Measurements from ENCODE around the gene ZBED1.

Gene ZBED1

DNA sequence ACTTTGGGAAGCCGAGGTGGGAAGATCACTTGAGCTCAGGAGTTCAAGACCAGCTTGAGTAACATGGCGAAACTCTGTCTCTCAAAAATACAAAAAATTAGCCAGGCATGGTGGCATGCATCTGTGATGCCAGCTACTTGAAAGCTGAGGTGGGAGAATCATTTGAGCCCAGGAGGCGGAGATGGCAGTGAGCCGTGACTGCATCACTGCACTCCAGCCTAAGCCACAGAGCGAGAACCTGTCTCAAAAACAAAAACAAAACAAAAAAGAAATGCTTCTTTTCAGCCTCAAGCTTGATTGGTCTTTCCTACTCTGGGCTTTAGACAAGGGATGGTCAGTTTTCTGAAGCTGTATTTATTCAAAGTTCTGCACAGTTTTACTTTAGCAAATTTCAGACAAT is 15.8 kb upstream of the ZBED1 start:
- no peak overlapping the region for H3K4me3 ChIP-seq (ENCODE audit: low read depth, low read length)
- no peak for DNase-seq
- no peak overlapping the region for H3K27ac ChIP-seq
- H3K9me3 ChIP-seq (ENCODE audit: severe bottlenecking), result no peaks in the 10 kb centered on the region
- TF ChIP-seq, protein P1, sequence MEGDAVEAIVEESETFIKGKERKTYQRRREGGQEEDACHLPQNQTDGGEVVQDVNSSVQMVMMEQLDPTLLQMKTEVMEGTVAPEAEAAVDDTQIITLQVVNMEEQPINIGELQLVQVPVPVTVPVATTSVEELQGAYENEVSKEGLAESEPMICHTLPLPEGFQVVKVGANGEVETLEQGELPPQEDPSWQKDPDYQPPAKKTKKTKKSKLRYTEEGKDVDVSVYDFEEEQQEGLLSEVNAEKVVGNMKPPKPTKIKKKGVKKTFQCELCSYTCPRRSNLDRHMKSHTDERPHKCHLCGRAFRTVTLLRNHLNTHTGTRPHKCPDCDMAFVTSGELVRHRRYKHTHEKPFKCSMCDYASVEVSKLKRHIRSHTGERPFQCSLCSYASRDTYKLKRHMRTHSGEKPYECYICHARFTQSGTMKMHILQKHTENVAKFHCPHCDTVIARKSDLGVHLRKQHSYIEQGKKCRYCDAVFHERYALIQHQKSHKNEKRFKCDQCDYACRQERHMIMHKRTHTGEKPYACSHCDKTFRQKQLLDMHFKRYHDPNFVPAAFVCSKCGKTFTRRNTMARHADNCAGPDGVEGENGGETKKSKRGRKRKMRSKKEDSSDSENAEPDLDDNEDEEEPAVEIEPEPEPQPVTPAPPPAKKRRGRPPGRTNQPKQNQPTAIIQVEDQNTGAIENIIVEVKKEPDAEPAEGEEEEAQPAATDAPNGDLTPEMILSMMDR (IDR thresholded peaks at IDR 0.05; ENCODE audit: low read depth, low read length), result no peak
- H3K27me3 ChIP-seq (ENCODE audit: insufficient read depth, low read depth, severe bottlenecking), result no peaks in the 10 kb centered on the region
- H3K36me3 ChIP-seq, result no peaks in the 10 kb centered on the region

DNA sequence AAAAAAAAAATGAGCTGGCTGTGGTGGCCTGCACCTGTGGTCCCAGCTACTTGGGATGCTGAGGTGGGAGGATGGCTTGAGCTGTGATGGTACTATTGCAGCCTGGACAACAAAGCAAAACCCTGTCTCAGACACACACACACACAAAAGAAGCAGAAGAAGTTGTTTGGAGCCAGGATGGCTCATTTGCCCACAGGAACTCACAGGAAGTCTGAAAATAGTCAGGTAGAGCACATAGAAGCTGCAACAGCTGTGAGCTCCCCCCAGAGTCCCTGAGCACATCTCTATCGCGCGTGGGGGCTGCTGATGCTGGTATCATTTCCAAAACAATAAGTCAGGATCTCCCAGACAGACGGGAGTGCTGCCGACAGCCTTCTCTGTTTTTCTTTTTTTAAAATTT is 13.4 kb upstream of the ZBED1 start:
- Histone ChIP-seq H3K27ac (no peak overlapping the region), H3K4me3 (ENCODE audit: low read depth, low read length) (no peak overlapping the region), H3K27me3 (ENCODE audit: insufficient read depth, low read depth, severe bottlenecking) (no peaks in the 10 kb centered on the region), H3K9me3 (ENCODE audit: severe bottlenecking) (no peaks in the 10 kb centered on the region), H3K36me3 (no peaks in the 10 kb centered on the region)
- no peak for DNase-seq
- TF ChIP-seq, protein P1 (IDR thresholded peaks at IDR 0.05; ENCODE audit: low read depth, low read length), result no peak

DNA sequence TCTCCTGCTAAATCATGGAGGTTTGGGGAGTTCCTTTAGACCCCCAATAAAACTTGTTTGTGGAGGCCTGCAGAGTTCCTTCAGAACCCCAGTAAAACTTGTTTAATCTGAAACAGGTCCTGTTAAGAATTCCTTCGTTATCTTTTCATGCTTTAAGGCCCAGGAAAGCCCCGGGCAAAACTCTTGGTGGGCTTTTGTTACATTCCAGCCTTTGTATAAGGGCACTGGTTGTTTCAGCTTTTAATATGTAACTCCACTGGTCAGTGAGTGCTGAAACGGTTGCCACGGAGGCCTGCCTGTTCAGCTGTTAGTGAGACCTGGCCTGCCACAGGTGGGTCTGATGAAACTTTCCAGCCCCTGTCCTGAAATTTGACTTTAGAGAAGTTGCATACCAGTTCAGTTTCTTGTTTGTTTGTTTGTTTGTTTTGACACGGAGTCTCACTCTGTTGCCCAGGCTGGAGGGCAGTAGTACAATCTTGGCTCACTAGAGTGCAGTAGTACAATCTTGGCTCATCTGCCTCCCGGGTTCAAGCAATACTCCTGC is 12.4 kb upstream of the ZBED1 start:
- no peak overlapping the region for H3K4me3 ChIP-seq (ENCODE audit: low read depth, low read length)
- no peak overlapping the region for H3K27ac ChIP-seq
- H3K9me3 ChIP-seq (ENCODE audit: severe bottlenecking), result no peaks in the 10 kb centered on the region
- H3K27me3 ChIP-seq (ENCODE audit: insufficient read depth, low read depth, severe bottlenecking), result no peaks in the 10 kb centered on the region
- TF ChIP-seq, protein P1 (IDR thresholded peaks at IDR 0.05; ENCODE audit: low read depth, low read length), result no peak
- no peaks in the 10 kb centered on the region for H3K36me3 ChIP-seq
- DNase-seq, result no peak

DNA sequence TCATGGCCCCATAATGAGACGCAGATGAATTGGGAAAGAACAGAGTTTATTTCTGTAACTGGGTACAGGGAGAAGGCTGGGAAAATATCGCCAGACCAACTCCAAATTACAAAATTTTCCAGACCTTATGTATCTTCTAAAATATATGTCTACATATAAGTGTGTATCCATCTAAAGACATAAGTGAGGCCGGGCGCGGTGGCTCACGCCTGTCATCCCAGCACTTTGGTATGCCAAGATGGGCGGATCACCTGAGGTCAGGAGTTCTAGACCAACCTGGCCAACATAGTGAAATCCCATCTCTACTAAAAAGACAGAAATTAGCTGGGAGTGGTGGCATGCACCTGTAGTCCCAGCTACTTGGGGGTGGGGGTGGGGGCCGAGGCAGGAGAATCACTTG is 11.7 kb upstream of the ZBED1 start:
- no peaks in the 10 kb centered on the region for H3K27me3 ChIP-seq (ENCODE audit: insufficient read depth, low read depth, severe bottlenecking)
- H3K27ac ChIP-seq, result no peak overlapping the region
- TF ChIP-seq, protein P1 (IDR thresholded peaks at IDR 0.05; ENCODE audit: low read depth, low read length), result no peak
- DNase-seq, result no peak
- no peak overlapping the region for H3K4me3 ChIP-seq (ENCODE audit: low read depth, low read length)
- no peaks in the 10 kb centered on the region for H3K9me3 ChIP-seq (ENCODE audit: severe bottlenecking)
- H3K36me3 ChIP-seq, result no peaks in the 10 kb centered on the region

DNA sequence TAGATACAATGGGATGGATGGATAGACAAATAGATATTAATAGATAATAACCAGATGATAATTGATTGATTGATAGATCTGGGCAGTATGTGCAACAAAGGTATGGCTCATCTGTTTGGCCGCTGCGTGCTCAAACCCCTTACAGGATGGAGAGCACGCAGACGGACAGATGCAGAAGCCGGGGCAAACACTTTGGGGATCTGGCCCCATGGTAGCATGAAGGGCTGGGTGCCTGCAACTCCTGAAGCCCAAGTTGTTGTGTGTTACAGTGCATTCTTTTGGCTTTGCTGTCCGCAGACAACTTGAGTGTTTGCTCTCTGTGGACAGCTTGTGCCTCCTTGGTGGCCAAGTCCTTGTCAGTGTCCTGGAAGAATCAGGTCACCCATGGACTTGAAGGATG is 10.6 kb upstream of the ZBED1 start:
- TF ChIP-seq, protein P1 (IDR thresholded peaks at IDR 0.05; ENCODE audit: low read depth, low read length), result no peak
- Histone ChIP-seq H3K36me3 (no peaks in the 10 kb centered on the region), H3K9me3 (ENCODE audit: severe bottlenecking) (no peaks in the 10 kb centered on the region), H3K4me3 (ENCODE audit: low read depth, low read length) (no peak overlapping the region), H3K27me3 (ENCODE audit: insufficient read depth, low read depth, severe bottlenecking) (no peaks in the 10 kb centered on the region), H3K27ac (no peak overlapping the region)
- no peak for DNase-seq

DNA sequence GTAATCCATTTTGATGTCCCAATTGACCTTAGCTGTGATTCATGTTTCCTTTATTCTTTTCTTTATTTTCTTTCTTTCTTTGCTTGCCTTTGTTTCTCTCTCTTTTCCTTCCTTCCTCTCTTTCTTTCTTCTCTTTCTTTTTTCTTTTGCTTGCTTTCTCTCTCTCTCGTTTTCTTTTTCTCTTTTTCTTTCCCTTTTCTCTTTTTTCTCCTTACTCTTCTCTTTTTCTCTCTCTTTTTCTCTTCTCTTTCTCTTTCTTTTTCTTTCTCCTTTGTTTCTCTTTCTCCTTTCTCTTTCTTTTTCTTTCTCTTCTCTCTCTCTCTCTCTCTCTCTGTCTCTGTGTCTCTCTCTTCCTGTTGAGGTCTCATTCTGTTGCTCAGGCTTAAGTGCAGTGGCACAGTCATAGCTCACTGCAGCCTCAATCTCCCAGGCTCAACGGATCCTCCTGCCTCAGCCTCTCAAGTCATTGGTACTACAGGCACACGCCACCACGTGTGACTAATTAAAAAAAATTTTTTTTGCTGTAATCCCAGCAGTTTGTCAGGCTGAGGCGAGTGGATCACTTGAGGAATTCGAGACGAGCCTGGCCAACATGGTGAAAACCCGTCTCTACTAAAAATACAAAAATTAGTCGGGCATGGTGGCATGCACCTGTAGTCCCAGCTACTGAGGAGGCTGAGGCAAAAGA is 8.0 kb upstream of the ZBED1 start:
- Histone ChIP-seq H3K27ac (no peak overlapping the region), H3K9me3 (ENCODE audit: severe bottlenecking) (no peaks in the 10 kb centered on the region), H3K36me3 (no peaks in the 10 kb centered on the region), H3K4me3 (ENCODE audit: low read depth, low read length) (no peak overlapping the region), H3K27me3 (ENCODE audit: insufficient read depth, low read depth, severe bottlenecking) (no peaks in the 10 kb centered on the region)
- TF ChIP-seq, protein P1 (IDR thresholded peaks at IDR 0.05; ENCODE audit: low read depth, low read length), result no peak
- DNase-seq, result no peak
